Measurements from ENCODE around the gene ZNRF3. TPM values are rescaled to one million over a fixed set of nuclear protein-coding genes. Genes with fewer than 3 reads are reported as not detected.

Gene ZNRF3
- total and polyA plus RNA-seq, 2 donors (not counting 1 experiment from before 2014, with no cell fraction given), result 0.21 to 0.71 TPM

GRCh38 chr22:29026579-29026978, 143.2 kb downstream of the ZNRF3 start:
- no peak for TF ChIP-seq CTCF (IDR thresholded peaks at IDR 0.05)
- TF ChIP-seq EZH2 (IDR thresholded peaks at IDR 0.05; ENCODE audit: borderline replicate concordance, insufficient read depth, low read depth, low read length, poor library complexity, severe bottlenecking), result no peak
- no peaks in the 10 kb centered on the region for H3K9me3 Mint-ChIP-seq (ENCODE audit: insufficient read depth)
- no peak overlapping the region for H3K27ac Mint-ChIP-seq
- H3K27ac ChIP-seq (ENCODE audit: low read length in 2 of 2), result no peak overlapping the region
- intact Hi-C loops (cut with micrococcal nuclease), result no loop called here
- H3K4me3 Mint-ChIP-seq, result no peak overlapping the region
- H3K4me3 ChIP-seq (ENCODE audit: control extremely low read depth in 1 of 5, extremely low read depth in 1 of 5, insufficient read depth in 1 of 5, low read depth in 2 of 5, low read length in 4 of 5), result no peak overlapping the region
- peaks cover 8 to 17% of the 10 kb centered on the region in 2 donors for H3K4me1 ChIP-seq (ENCODE audit: control insufficient read depth in 2 of 2, insufficient read depth in 2 of 2, low read length in 2 of 2)
- 83% methylated on average over 1 of the region's 3 CpGs for WGBS (ENCODE audit: insufficient coverage)
- H3K27me3 ChIP-seq (replicated peaks in 1 of 4; ENCODE audit: control extremely low read depth in 1 of 4, control insufficient read depth in 3 of 4, insufficient read depth in 4 of 4, low read length in 3 of 4), result peaks cover 0 to 41% (median 21%) of the 10 kb centered on the region in 4 experiments
- H3K36me3 ChIP-seq (replicated peaks in 1 of 2; ENCODE audit: control extremely low read depth in 1 of 2, control insufficient read depth in 1 of 2, extremely low read depth in 1 of 2, insufficient read depth in 2 of 2, low read length in 1 of 2), result no peaks in the 10 kb centered on the region
- ChIA-PET CTCF (interaction anchor here (3.6 kb wide), 1 partner anchor 14 kb away, joined by 19 read pairs; no protein-coding TSS in a partner anchor), POLR2A (no interaction called here)
- no peak for ATAC-seq (ENCODE audit: low read depth)
- peaks cover 54% of the 10 kb centered on the region for H3K27me3 Mint-ChIP-seq
- DNase-seq, result no peak
- peaks cover 8% of the 10 kb centered on the region for H3K4me1 Mint-ChIP-seq
- peaks cover 0 to 4% (median 0%) of the 10 kb centered on the region in 3 donors for H3K9me3 ChIP-seq (ENCODE audit: control extremely low read depth in 1 of 3, control insufficient read depth in 2 of 3, insufficient read depth in 1 of 3, low read length in 2 of 3)
- no peaks in the 10 kb centered on the region for H3K79me2 ChIP-seq (ENCODE audit: control insufficient read depth, insufficient read depth, low read length)
- H3K4me2 ChIP-seq (replicated peaks; ENCODE audit: low read depth, low read length, poor library complexity, severe bottlenecking), result no peak overlapping the region
- H3K9ac ChIP-seq (ENCODE audit: low read length), result no peak overlapping the region
- no peaks in the 10 kb centered on the region for H4K20me1 ChIP-seq (ENCODE audit: control insufficient read depth, insufficient read depth, low read length, poor library complexity, severe bottlenecking)
- H2AFZ ChIP-seq (ENCODE audit: insufficient read depth, low read depth, low read length, poor library complexity, severe bottlenecking), result no peak overlapping the region

GRCh38 chr22:29028468-29028867, 145.1 kb downstream of the ZNRF3 start:
- intact Hi-C loops (cut with micrococcal nuclease), result no loop called here
- Mint-ChIP-seq H3K4me1 (peaks cover 8% of the 10 kb centered on the region), H3K27ac (no peak overlapping the region), H3K4me3 (no peak overlapping the region), H3K9me3 (ENCODE audit: insufficient read depth) (no peaks in the 10 kb centered on the region), H3K27me3 (peaks cover 60% of the 10 kb centered on the region)
- Histone ChIP-seq H4K20me1 (ENCODE audit: control insufficient read depth, insufficient read depth, low read length, poor library complexity, severe bottlenecking) (no peaks in the 10 kb centered on the region), H3K27me3 (replicated peaks in 1 of 4; ENCODE audit: control extremely low read depth in 1 of 4, control insufficient read depth in 3 of 4, insufficient read depth in 4 of 4, low read length in 3 of 4) (peaks cover 0 to 46% (median 24%) of the 10 kb centered on the region in 4 experiments), H3K27ac (ENCODE audit: low read length in 2 of 2) (no peak overlapping the region), H3K4me2 (replicated peaks; ENCODE audit: low read depth, low read length, poor library complexity, severe bottlenecking) (no peak overlapping the region), H3K4me1 (ENCODE audit: control insufficient read depth in 2 of 2, insufficient read depth in 2 of 2, low read length in 2 of 2) (peaks cover 8 to 17% of the 10 kb centered on the region in 2 donors), H3K79me2 (ENCODE audit: control insufficient read depth, insufficient read depth, low read length) (no peaks in the 10 kb centered on the region), H2AFZ (ENCODE audit: insufficient read depth, low read depth, low read length, poor library complexity, severe bottlenecking) (no peak overlapping the region), H3K9ac (ENCODE audit: low read length) (no peak overlapping the region), H3K9me3 (ENCODE audit: control extremely low read depth in 1 of 3, control insufficient read depth in 2 of 3, insufficient read depth in 1 of 3, low read length in 2 of 3) (peaks cover 0 to 7% (median 0%) of the 10 kb centered on the region in 3 donors), H3K36me3 (replicated peaks in 1 of 2; ENCODE audit: control extremely low read depth in 1 of 2, control insufficient read depth in 1 of 2, extremely low read depth in 1 of 2, insufficient read depth in 2 of 2, low read length in 1 of 2) (no peaks in the 10 kb centered on the region), H3K4me3 (ENCODE audit: control extremely low read depth in 1 of 5, extremely low read depth in 1 of 5, insufficient read depth in 1 of 5, low read depth in 2 of 5, low read length in 4 of 5) (no peak overlapping the region)
- CTCF ChIA-PET, result interaction anchor here (1.4 to 3.6 kb wide), 2 partner anchors 12 to 173 kb away, joined by 5 to 19 read pairs; no protein-coding TSS in a partner anchor
- TF ChIP-seq CTCF (IDR thresholded peaks at IDR 0.05), result no peak
- TF ChIP-seq EZH2 (IDR thresholded peaks at IDR 0.05; ENCODE audit: borderline replicate concordance, insufficient read depth, low read depth, low read length, poor library complexity, severe bottlenecking), result no peak
- WGBS (ENCODE audit: insufficient coverage), result 90% methylated on average over 3 of the region's 4 CpGs
- DNase-seq, result no peak
- no peak for ATAC-seq (ENCODE audit: low read depth)
- POLR2A ChIA-PET, result no interaction called here
